ENCODE results near the gene MBTPS1.

DNA sequence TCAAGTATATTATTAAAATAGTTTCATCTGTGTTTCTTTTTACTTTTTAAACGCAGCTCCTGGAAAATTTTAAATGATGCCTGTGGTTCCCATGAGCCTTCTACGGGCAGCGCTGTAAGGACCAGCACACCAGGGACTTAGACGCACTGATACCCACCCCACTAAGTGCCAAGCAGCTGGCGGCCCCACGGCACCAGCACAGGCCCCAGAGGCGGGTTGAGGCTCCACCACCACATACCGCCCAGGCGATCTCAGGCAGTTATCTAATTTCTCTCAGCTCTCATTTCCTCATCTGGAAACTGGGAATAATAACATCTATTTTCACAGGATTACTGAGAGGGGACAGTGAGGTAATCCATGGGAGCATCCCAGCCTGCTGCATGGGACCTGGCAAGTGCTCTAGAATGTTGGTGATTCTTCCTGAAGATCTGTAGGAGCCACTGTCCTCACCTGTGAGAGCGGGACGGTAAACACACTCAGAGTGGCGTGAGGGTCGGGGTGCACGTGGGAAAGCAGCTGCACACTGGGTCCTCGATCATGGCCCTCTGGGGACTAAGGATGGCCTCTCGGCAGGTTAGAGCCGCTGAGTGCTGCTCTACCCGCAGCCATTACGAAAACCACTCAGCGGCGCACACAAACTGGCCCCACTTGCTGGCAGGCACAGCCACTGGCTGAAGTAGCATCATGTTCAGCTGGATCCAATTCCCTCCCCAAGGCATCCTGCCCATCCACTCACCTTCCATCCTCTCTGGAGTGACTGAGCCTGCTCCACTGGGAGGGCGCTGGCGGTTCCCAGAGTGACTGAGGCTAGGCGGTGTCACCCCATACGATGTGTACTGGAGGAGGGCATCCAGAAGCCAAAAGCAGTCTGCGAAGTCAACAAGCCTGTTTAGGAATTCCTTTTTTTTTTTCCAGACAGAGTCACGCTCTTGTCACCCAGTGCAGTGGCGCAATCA lies 56.5 kb downstream of the MBTPS1 start:
- TF ChIP-seq POLR2A (IDR thresholded peaks at IDR 0.05): no peak
- TF ChIP-seq, protein P1, sequence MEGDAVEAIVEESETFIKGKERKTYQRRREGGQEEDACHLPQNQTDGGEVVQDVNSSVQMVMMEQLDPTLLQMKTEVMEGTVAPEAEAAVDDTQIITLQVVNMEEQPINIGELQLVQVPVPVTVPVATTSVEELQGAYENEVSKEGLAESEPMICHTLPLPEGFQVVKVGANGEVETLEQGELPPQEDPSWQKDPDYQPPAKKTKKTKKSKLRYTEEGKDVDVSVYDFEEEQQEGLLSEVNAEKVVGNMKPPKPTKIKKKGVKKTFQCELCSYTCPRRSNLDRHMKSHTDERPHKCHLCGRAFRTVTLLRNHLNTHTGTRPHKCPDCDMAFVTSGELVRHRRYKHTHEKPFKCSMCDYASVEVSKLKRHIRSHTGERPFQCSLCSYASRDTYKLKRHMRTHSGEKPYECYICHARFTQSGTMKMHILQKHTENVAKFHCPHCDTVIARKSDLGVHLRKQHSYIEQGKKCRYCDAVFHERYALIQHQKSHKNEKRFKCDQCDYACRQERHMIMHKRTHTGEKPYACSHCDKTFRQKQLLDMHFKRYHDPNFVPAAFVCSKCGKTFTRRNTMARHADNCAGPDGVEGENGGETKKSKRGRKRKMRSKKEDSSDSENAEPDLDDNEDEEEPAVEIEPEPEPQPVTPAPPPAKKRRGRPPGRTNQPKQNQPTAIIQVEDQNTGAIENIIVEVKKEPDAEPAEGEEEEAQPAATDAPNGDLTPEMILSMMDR (IDR thresholded peaks at IDR 0.05): no peak
